Neural cell (in vitro differentiated cells): ENCODE results near the gene TRMT11. TPM values are rescaled to one million over a fixed set of nuclear protein-coding genes. Genes with fewer than 3 reads are reported as not detected.

ENCODE experiments used
- H2AFZ ChIP-seq: fragments of 200-600, 300-800 bp; sonication (generic), shearing (Covaris generic); 2 replicates; pipeline ENCODE4 v1.6.0; 2014; ENCODE audit warnings: low read depth, mild to moderate bottlenecking, antibody characterized with exemption, low read length, moderate library complexity
- H3F3A ChIP-seq: fragments of 200-600 bp; shearing (Covaris generic); 2 replicates; pipeline ENCODE4 v1.6.1; 2016; ENCODE audit warnings: mild to moderate bottlenecking, moderate library complexity, mixed read lengths, antibody characterized with exemption, low read length; ENCODE audit not compliant: insufficient read depth, poor library complexity, severe bottlenecking
- H3K27ac ChIP-seq: fragments of 200-600, 300-800 bp; sonication (generic), shearing (Covaris generic); 2 replicates; pipeline ENCODE4 v1.5.1; 2014; ENCODE audit warnings: mild to moderate bottlenecking, low read length, moderate library complexity
- H3K27me3 ChIP-seq: fragments of 300-800, 200-600 bp; sonication (generic), shearing (Covaris generic); 2 replicates; pipeline ENCODE4 v1.6.0; 2014; ENCODE audit warnings: mild to moderate bottlenecking, low read depth, low read length, moderate library complexity; ENCODE audit not compliant: insufficient read depth
- H3K36me3 ChIP-seq: fragments of 300-800, 200-600 bp; sonication (generic), shearing (Covaris generic); 2 replicates; pipeline ENCODE4 v1.5.1; 2014; ENCODE audit warnings: mild to moderate bottlenecking, antibody characterized with exemption, low read length, moderate library complexity; ENCODE audit not compliant: insufficient read depth
- H3K4me2 ChIP-seq: fragments of 300-800, 200-600 bp; sonication (generic), shearing (Covaris generic); 2 replicates; pipeline ENCODE4 v1.6.0; 2014; ENCODE audit warnings: mild to moderate bottlenecking, low read length
- H3K4me3 ChIP-seq: fragments of 300-800, 200-600 bp; sonication (generic), shearing (Covaris generic); 2 replicates; pipeline ENCODE4 v1.5.1; 2014; ENCODE audit warnings: mild to moderate bottlenecking, low read length, moderate library complexity
- H3K79me2 ChIP-seq: fragments of 200-600 bp; shearing (Covaris generic); replicated peaks from 2 replicates; pipeline ENCODE4 v1.6.0; 2014; ENCODE audit warnings: mild to moderate bottlenecking, low read length, moderate library complexity; ENCODE audit not compliant: insufficient read depth
- H3K9ac ChIP-seq: fragments of 300-800, 200-600 bp; sonication (generic), shearing (Covaris generic); 2 replicates; pipeline ENCODE4 v1.6.1; 2016; ENCODE audit warnings: mild to moderate bottlenecking, low read length, mixed read lengths
- H3K9me2 ChIP-seq: fragments of 200-600 bp; shearing (Covaris generic); 2 replicates; pipeline ENCODE4 v1.6.1; 2016; ENCODE audit warnings: mild to moderate bottlenecking, low read length, mixed read lengths; ENCODE audit not compliant: insufficient read depth
- H3K9me3 ChIP-seq: fragments of 200-600, 300-800 bp; sonication (generic), shearing (Covaris generic); 2 replicates; pipeline ENCODE4 v1.6.1; 2016; ENCODE audit warnings: mild to moderate bottlenecking, mixed run types, low read length, moderate library complexity, mixed read lengths
- H4K20me1 ChIP-seq: fragments of 200-600 bp; shearing (Covaris generic); 2 replicates; pipeline ENCODE4 v1.6.1; 2016; ENCODE audit warnings: mild to moderate bottlenecking, mixed run types; ENCODE audit not compliant: insufficient read depth
- EP300 ChIP-seq: fragments of 450-650 bp; conservative IDR thresholded peaks from 2 replicates; pipeline ENCODE4 v1.6.1; 2014; ENCODE audit warnings: antibody characterized with exemption, mild to moderate bottlenecking, moderate library complexity; ENCODE audit not compliant: poor library complexity, severe bottlenecking
- EZH2 ChIP-seq: fragments of 200-600, 300-800 bp; shearing (Covaris generic), sonication (generic); IDR thresholded peaks from 2 replicates; pipeline ENCODE4 v1.6.1; 2014; ENCODE audit warnings: antibody characterized with exemption, low read length, borderline replicate concordance, mild to moderate bottlenecking; ENCODE audit not compliant: insufficient read depth, poor library complexity, severe bottlenecking
- MXI1 ChIP-seq: fragments of 450-650 bp; conservative IDR thresholded peaks from 2 replicates; pipeline ENCODE4 v1.6.1; 2014; ENCODE audit warnings: antibody characterized with exemption, mild to moderate bottlenecking; ENCODE audit not compliant: poor library complexity, severe bottlenecking
- POLR2AphosphoS5 ChIP-seq: IDR thresholded peaks from 2 replicates; pipeline ENCODE4 v1.6.1; 2012
- RAD21 ChIP-seq: fragments of 450-650 bp; conservative IDR thresholded peaks from 2 replicates; pipeline ENCODE4 v1.6.1; 2014; ENCODE audit warnings: antibody characterized with exemption, mild to moderate bottlenecking, moderate library complexity
- SMC3 ChIP-seq: fragments of 450-650 bp; conservative IDR thresholded peaks from 2 replicates; pipeline ENCODE4 v1.6.1; 2014; ENCODE audit warnings: antibody characterized with exemption, mild to moderate bottlenecking, moderate library complexity; ENCODE audit not compliant: poor library complexity
- TAF1 ChIP-seq: IDR thresholded peaks from 2 replicates; pipeline ENCODE4 v1.6.1; 2012; ENCODE audit warnings: low read depth
- polyA plus RNA-seq: library from polyadenylated mRNA; depleted of rRNA; stranded (reverse); fragments of >200 nt; gene quantifications from 2 replicates; pipeline ENCODE4 v1.2.3, GENCODE V29; 2014
- TF ChIP-seq, protein P1 (sequence below): IDR thresholded peaks from 2 replicates; pipeline ENCODE4 v1.6.1; 2012; ENCODE audit warnings: borderline replicate concordance
- TF ChIP-seq, protein P2 (sequence below): fragments of 450-650 bp; IDR thresholded peaks from 2 replicates; pipeline ENCODE4 v1.5.1; 2014; ENCODE audit warnings: antibody characterized with exemption, mild to moderate bottlenecking, moderate library complexity; ENCODE audit not compliant: poor library complexity, severe bottlenecking

TRMT11 gene
- polyA plus RNA-seq, 1 donor from 2014 or later = 37.6 TPM

DNA sequence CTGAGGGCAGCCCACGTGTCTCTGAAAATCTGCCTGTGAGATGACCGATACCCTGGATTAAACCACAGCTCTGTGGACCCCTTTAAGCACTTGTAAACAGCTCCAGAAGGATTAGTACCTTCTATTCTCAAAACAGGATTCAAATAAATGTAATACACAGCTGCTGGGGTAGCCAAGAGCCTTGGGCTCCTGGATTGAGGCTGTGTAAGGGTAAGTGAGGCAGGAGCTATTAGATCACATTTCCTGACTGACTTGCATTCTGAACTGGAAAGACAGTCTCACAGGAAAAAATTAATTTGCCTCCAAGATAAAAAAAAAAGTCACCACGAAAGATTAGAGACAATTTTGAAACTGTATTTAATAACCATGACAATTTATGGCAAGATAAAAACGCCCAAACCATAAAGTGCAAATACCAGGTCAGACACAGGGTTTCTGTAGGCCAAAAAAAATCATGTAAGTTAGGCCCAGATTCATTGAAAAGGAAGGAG is 78.0 kb downstream of the TRMT11 start:
- Histone ChIP-seq H3K79me2 (no peaks in the 10 kb centered on the region), H3K9me3 (no peaks in the 10 kb centered on the region), H2AFZ (no peak overlapping the region), H3K4me2 (no peak overlapping the region), H4K20me1 (no peaks in the 10 kb centered on the region), H3K36me3 (no peaks in the 10 kb centered on the region), H3K9me2 (no peaks in the 10 kb centered on the region), H3K27me3 (no peaks in the 10 kb centered on the region), H3K27ac (no peak overlapping the region), H3F3A (no peaks in the 10 kb centered on the region), H3K4me3 (no peak overlapping the region), H3K9ac (no peak overlapping the region)
- TF ChIP-seq, protein P1, sequence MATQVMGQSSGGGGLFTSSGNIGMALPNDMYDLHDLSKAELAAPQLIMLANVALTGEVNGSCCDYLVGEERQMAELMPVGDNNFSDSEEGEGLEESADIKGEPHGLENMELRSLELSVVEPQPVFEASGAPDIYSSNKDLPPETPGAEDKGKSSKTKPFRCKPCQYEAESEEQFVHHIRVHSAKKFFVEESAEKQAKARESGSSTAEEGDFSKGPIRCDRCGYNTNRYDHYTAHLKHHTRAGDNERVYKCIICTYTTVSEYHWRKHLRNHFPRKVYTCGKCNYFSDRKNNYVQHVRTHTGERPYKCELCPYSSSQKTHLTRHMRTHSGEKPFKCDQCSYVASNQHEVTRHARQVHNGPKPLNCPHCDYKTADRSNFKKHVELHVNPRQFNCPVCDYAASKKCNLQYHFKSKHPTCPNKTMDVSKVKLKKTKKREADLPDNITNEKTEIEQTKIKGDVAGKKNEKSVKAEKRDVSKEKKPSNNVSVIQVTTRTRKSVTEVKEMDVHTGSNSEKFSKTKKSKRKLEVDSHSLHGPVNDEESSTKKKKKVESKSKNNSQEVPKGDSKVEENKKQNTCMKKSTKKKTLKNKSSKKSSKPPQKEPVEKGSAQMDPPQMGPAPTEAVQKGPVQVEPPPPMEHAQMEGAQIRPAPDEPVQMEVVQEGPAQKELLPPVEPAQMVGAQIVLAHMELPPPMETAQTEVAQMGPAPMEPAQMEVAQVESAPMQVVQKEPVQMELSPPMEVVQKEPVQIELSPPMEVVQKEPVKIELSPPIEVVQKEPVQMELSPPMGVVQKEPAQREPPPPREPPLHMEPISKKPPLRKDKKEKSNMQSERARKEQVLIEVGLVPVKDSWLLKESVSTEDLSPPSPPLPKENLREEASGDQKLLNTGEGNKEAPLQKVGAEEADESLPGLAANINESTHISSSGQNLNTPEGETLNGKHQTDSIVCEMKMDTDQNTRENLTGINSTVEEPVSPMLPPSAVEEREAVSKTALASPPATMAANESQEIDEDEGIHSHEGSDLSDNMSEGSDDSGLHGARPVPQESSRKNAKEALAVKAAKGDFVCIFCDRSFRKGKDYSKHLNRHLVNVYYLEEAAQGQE = no peak
- no peak for TF ChIP-seq SMC3
- TF ChIP-seq, protein P2, sequence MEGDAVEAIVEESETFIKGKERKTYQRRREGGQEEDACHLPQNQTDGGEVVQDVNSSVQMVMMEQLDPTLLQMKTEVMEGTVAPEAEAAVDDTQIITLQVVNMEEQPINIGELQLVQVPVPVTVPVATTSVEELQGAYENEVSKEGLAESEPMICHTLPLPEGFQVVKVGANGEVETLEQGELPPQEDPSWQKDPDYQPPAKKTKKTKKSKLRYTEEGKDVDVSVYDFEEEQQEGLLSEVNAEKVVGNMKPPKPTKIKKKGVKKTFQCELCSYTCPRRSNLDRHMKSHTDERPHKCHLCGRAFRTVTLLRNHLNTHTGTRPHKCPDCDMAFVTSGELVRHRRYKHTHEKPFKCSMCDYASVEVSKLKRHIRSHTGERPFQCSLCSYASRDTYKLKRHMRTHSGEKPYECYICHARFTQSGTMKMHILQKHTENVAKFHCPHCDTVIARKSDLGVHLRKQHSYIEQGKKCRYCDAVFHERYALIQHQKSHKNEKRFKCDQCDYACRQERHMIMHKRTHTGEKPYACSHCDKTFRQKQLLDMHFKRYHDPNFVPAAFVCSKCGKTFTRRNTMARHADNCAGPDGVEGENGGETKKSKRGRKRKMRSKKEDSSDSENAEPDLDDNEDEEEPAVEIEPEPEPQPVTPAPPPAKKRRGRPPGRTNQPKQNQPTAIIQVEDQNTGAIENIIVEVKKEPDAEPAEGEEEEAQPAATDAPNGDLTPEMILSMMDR = no peak
- no peak for TF ChIP-seq EZH2
- TF ChIP-seq MXI1 = no peak
- TF ChIP-seq POLR2AphosphoS5 = no peak
- no peak for TF ChIP-seq TAF1
- TF ChIP-seq EP300 = no peak
- no peak for TF ChIP-seq RAD21

DNA sequence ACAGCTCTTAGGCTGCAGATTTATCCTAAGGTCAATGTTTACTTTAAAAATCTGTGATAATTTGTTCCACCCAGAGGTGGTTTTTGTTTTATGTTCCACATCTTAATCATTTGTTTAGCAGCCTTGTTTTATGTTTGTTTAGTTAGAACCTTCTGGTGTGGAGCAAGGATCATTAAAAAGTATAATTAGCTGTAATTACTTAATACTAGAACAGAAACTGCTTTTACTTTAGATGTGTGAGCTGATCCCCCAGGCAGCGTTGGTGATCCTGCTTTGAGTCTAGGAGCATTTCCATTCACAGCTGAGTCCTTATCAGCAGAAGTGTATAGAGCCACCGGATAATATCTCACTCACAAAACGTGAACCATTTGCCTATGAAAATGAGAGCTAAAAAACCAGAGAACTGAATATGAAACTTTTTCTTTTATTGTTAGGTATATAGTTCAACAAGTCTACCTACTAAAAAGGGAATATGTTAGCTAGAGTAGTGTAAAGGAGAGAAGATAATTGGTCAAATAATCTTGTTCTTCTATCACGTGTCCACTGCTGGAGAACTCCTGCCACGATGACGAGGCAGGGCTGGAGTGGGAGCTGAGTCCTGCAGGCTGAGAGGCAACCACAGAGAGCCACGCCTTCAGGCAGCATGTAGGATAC is 78.5 kb downstream of the TRMT11 start:
- Histone ChIP-seq H3K9me2 (no peaks in the 10 kb centered on the region), H3K4me2 (no peak overlapping the region), H4K20me1 (no peaks in the 10 kb centered on the region), H3K9me3 (no peaks in the 10 kb centered on the region), H2AFZ (no peak overlapping the region), H3K36me3 (no peaks in the 10 kb centered on the region), H3K27ac (no peak overlapping the region), H3K79me2 (no peaks in the 10 kb centered on the region), H3F3A (no peaks in the 10 kb centered on the region), H3K9ac (no peak overlapping the region), H3K27me3 (no peaks in the 10 kb centered on the region), H3K4me3 (no peak overlapping the region)
- no peak for TF ChIP-seq EP300
- no peak for TF ChIP-seq MXI1
- no peak for TF ChIP-seq SMC3
- no peak for TF ChIP-seq TAF1
- TF ChIP-seq, protein P2 = no peak
- no peak for TF ChIP-seq POLR2AphosphoS5
- no peak for TF ChIP-seq RAD21
- TF ChIP-seq, protein P1 = no peak
- TF ChIP-seq EZH2 = no peak
